ENCODE results near the gene AANAT. TPM values are rescaled to one million over a fixed set of nuclear protein-coding genes. Genes with fewer than 3 reads are reported as not detected.

The AANAT gene
- total RNA-seq, 2 donors from 2014 or later, result 0.78 TPM; not detected in 1

DNA sequence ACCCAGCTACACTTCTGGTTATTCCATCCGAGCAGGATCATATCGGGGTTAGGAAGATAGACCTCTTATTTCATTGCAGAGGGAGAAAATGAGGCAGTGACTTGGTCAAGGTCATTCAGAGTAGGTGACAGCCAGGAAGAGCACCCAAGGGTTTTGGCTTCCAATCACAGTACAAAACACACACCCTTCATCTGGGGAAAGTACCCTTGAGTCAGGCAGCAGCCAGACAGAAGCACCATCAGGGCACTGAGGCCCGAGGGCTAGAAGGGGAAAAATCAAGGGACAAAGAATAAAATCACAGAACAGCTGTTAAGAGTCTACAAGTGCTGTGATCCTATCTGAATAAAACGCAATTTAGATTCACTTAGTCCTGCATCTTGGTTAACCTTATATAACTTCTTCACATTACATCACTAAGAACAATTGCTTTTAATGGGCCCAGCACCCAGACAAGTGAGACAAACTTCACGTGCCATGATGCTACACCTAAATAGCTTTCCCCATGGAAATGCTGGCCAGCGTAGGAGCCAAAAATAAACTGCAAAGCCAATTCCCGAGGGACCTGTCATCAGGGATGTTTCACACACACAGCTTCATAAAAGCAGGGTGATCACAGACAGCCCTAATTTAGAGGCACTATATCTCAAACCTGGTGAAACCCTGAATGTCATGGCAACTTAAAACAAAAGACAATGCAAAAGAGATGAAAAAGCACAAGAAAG is 19.3 kb upstream of the AANAT start:
- no peaks in the 10 kb centered on the region for H3K27me3 Mint-ChIP-seq
- peak overlapping the region; percentile 37 to 55 for H3K27ac Mint-ChIP-seq
- peak in 1 of 2 donors; percentile 48 for ATAC-seq
- H3K4me1 Mint-ChIP-seq (ENCODE audit: low read depth in 2 of 2), result peaks cover 67 to 80% of the 10 kb centered on the region in 2 donors
- H3K36me3 Mint-ChIP-seq, result no peaks in the 10 kb centered on the region
- no peak overlapping the region for H3K4me3 Mint-ChIP-seq
- no peak for DNase-seq (ENCODE audit: low spot score)
- no peaks in the 10 kb centered on the region for H3K9me3 Mint-ChIP-seq

DNA sequence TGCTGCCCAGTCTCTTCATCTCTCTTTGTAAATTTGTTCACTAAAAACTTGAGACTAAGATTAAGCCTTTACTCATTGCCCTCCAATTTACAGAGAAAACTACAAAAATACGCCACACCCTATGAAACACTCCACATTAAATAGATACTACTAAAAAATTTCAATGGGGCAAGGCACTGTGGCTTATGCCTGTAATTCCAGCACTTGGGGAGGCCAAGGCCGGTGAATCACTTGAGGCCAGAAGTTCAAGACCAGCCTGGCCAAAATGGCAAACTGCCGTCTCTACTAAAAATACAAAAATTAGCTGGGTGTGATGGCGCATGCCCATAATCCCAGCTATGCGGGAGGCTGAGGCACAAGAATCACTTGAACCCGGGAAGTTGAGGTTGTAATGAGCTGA is 18.3 kb upstream of the AANAT start:
- Mint-ChIP-seq H3K36me3 (no peaks in the 10 kb centered on the region), H3K27ac (no peak overlapping the region), H3K4me1 (ENCODE audit: low read depth in 2 of 2) (peaks cover 65 to 75% of the 10 kb centered on the region in 2 donors), H3K9me3 (no peaks in the 10 kb centered on the region), H3K4me3 (no peak overlapping the region), H3K27me3 (no peaks in the 10 kb centered on the region)
- ATAC-seq (no peak), DNase-seq (ENCODE audit: low spot score) (no peak)

DNA sequence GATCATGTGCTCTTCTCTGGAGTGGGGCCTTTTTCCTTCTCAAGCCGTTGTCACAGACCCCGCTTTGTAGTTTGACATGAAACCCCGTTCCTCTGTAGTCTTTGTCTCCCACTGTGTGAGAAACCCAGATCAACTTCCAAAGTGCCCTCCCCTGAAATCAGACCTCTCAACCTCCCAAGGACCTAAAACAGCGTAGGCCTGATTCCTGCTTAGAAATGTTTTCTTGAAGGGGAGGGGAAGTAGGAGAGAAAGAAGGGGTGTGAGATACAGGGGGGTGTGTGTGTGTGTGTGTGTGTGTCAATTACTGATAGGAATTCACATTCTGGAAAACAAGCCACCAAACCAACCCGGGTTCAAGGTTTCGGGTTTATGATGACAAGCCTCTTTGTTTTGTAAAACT is 15.9 kb upstream of the AANAT start:
- H3K9me3 Mint-ChIP-seq, result no peaks in the 10 kb centered on the region
- DNase-seq (ENCODE audit: low spot score), result no peak
- no peak overlapping the region for H3K27ac Mint-ChIP-seq
- H3K4me3 Mint-ChIP-seq, result peak overlapping the region; percentile 88
- peaks cover 47 to 51% of the 10 kb centered on the region in 2 donors for H3K4me1 Mint-ChIP-seq (ENCODE audit: low read depth in 2 of 2)
- H3K27me3 Mint-ChIP-seq, result no peaks in the 10 kb centered on the region
- ATAC-seq, result no peak
- no peaks in the 10 kb centered on the region for H3K36me3 Mint-ChIP-seq

DNA sequence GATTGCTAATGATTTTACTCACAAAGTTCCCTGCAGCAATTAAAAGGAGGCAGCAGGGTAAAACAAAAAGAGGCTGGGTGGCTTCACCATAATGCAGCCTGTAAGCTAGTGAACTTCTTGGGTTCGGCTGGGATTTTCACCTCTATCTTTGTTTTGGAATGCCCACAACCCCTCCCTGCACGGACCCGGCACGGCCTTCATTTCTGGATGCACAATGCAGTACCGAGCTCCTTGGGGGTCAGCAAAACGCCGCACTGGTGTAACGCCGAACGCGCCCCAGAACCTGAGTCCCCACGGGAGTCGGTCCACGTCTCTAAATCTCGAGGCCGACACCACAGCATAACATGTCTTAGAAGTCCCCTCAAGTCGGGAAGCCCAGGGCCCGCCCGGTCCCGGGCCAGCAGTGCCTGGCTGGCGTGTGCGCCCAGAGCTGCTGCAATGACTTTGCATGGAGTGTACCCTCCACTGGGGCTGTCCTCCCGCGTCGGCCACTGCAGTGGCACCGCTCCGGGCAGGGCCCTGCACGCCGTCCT is 15.2 kb upstream of the AANAT start:
- H3K4me1 Mint-ChIP-seq (ENCODE audit: low read depth in 2 of 2), result peaks cover 42 to 44% of the 10 kb centered on the region in 2 donors
- ATAC-seq, result peak; percentile 50 to 53
- H3K4me3 Mint-ChIP-seq, result peak overlapping the region; percentile 88
- H3K36me3 Mint-ChIP-seq, result no peaks in the 10 kb centered on the region
- H3K27me3 Mint-ChIP-seq, result no peaks in the 10 kb centered on the region
- DNase-seq (ENCODE audit: low spot score), result no peak
- H3K9me3 Mint-ChIP-seq, result no peaks in the 10 kb centered on the region
- H3K27ac Mint-ChIP-seq, result no peak overlapping the region

DNA sequence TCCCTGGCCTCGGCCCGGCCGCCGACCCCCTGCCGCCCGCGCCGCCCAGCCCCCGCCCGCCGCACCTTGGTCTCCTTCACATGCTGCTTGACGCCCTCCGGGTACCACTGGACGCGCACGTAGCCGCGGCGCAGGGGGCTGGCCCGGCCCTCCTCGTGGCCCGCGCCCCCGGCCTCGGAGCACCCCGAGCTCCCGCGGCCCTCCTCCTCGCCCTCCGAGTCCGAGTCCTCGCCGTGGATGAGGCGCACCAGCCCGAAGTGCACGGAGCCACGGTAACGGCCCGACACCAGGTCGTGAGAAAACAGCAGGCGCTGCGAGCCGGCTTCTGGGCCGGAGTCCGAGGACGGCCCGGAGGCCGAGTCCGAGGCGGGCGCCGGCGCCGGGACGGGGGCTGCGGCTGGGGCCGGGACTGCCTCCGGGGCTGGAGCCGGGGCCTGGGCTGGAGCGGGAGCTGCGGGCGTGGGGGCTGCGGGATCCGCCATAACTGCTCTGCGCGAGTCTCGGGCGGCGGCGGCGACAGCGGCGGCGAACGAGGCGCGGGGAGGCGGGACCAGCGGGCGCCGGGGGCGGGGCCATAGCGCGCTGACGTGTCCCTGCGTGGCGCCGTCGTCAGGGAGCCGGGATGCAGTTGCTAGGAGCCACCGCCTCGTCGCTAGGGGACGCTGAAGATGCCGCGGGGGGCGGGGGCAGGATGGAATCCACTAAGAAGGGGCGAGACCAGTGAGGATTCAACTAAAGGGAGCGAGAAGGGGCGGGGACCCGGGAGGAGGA is 14.6 kb upstream of the AANAT start, which contains the start of gene UBE2O:
UBE2O (minus strand) TSS at position 493 of the 771 bp plus-strand sequence; CDS start at position 482, 11 bp downstream.
- Mint-ChIP-seq H3K4me1 (ENCODE audit: low read depth in 2 of 2) (peaks cover 36 to 38% of the 10 kb centered on the region in 2 donors), H3K27ac (peak within 1 kb of the TSS; percentile 7 to 46), H3K9me3 (no peaks in the 10 kb centered on the region), H3K4me3 (peak within 1 kb of the TSS; percentile 88), H3K36me3 (no peaks in the 10 kb centered on the region), H3K27me3 (no peaks in the 10 kb centered on the region)
- DNase-seq (ENCODE audit: low spot score) (peak; percentile 93), ATAC-seq (peak; percentile 96 to 98)

DNA sequence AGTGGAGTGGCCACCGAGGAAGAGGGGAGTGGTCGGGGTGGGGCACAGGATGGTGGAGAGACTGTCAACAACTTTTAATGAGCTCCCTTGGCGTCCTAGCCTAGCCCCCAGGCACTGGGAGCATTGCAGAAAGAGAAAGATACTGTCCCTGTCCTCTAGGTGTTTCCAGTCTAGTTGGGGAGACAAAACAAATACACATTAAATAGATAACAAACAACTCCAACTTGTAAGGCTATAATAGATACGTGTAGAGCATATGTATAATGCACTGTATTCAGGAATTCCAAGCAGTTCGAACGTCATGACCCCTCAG is 14.0 kb upstream of the AANAT start:
- peak; percentile 38 for DNase-seq (ENCODE audit: low spot score)
- H3K4me1 Mint-ChIP-seq (ENCODE audit: low read depth in 2 of 2), result peaks cover 30 to 32% of the 10 kb centered on the region in 2 donors
- H3K9me3 Mint-ChIP-seq, result no peaks in the 10 kb centered on the region
- H3K27ac Mint-ChIP-seq, result peak overlapping the region; percentile 7 to 46
- H3K4me3 Mint-ChIP-seq, result peak overlapping the region; percentile 88
- no peaks in the 10 kb centered on the region for H3K36me3 Mint-ChIP-seq
- ATAC-seq, result no peak
- no peaks in the 10 kb centered on the region for H3K27me3 Mint-ChIP-seq

DNA sequence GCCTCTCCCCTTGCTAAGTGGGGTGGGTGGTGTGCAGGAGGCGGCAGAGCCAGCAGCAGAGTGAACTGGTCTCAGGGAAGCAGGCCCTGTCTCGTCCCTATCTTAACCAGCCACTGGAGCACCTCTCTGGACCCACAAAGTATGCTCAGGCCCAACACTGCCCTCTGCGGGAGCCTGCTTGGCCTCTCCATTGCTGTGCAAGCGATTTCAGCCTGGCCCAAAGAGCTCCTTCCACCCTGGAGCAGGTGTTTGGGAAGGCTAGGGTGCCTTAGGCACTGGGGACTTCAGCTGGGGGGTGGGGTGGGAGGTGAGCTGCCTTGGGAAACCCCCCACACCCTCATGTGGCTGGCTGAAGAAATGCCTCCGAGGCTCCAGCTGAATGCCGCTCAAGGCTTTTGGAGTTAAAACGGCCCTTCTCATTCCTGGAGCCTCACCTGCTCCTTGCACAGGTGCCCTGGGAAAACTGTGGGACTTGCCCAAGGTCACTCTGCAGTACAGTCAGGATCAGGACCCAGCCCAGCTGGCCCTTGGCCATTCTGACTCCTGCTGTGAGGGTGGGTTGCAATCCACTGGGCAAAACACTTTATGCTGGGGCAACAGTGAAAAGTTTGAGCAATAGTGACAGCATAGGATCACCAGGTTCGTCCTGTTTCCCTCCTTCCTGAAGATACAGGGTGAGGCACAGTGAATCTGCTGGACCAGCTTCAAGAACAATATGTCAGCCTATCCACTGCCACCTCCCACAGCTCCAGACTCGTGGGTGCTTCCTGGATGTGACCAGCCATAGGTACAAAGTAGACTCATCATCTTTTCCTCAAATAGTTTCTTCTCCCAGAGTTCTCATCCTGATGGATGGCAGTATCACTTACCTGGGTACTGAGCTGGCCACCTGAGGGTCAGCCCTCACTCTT is 8.6 kb upstream of the AANAT start:
- ATAC-seq, result peak in 1 of 2 donors; percentile 21
- Mint-ChIP-seq H3K36me3 (no peaks in the 10 kb centered on the region), H3K4me3 (no peak overlapping the region)

DNA sequence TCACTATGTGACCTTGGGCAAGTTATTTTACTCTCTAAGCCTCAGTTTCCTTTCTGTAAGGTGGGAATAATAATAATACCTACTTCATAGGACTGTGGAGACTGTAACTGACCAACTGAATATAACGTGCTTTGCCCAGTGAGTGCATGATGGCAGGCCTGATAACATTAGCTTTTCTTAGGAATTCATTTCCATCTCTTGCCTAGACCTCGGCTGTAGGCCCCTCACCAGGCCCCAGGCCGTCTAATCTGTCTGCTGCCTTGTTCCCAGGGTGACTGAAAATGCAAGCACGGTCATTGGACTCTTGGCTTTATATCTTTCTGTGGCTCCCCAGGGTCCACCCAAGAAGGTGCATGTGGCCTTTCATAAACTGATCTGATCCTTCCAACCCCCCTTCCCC is 7.7 kb upstream of the AANAT start:
- Mint-ChIP-seq H3K9me3 (no peaks in the 10 kb centered on the region), H3K4me1 (ENCODE audit: low read depth in 2 of 2) (no peaks in the 10 kb centered on the region), H3K27ac (peak overlapping the region in 1 of 2 donors; percentile 59), H3K27me3 (no peaks in the 10 kb centered on the region), H3K36me3 (no peaks in the 10 kb centered on the region), H3K4me3 (no peak overlapping the region)
- DNase-seq (ENCODE audit: low spot score) (no peak), ATAC-seq (no peak)

More for the DNA sequence above, 8.6 kb upstream of the AANAT start:
- H3K27me3 Mint-ChIP-seq, result no peaks in the 10 kb centered on the region
- H3K27ac Mint-ChIP-seq, result no peak overlapping the region
- H3K4me1 Mint-ChIP-seq (ENCODE audit: low read depth in 2 of 2), result no peaks in the 10 kb centered on the region
- no peaks in the 10 kb centered on the region for H3K9me3 Mint-ChIP-seq
- DNase-seq (ENCODE audit: low spot score), result no peak

DNA sequence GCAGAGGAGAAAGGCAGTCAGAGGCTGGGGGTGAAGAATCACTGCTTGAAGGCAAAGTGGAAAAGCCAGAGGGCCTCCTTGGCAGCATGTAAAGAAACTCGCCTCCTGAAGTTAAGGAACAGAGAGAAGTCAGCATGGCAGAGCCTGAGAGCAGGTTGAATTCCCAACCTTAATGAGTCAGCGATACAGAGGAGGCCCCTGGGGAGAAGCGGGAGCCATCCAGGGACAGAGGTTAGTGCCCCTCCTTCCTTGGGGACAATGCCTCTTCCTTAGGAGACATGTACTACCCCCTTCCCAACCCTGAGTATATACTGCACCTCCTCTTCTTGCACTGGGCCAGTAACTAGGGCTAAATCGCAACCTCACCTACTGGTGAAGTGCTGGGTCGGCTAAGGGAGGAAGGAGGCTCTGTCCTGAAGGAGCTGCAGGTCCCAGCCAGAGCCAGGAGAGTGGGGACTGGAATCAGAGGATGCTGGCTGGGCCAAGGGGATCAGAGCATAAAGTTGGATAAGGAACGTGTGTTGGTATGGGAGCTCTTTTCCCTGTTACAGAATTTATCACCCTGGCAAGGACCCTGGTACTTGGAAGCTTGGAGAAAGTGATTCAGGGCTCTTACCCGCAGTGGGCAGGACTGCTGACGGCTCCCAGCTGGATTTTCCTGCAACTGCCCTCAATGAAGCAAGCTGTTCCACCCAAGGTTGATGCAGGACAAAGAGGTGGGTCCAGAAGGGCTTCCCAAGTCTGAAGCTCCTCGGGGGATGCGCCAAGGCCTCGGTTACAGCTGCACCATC is 5.4 kb upstream of the AANAT start:
- DNase-seq (ENCODE audit: low spot score), result no peak
- no peaks in the 10 kb centered on the region for H3K36me3 Mint-ChIP-seq
- no peaks in the 10 kb centered on the region for H3K9me3 Mint-ChIP-seq
- no peaks in the 10 kb centered on the region for H3K27me3 Mint-ChIP-seq
- H3K4me1 Mint-ChIP-seq (ENCODE audit: low read depth in 2 of 2), result peaks cover 0 to 8% of the 10 kb centered on the region in 2 donors
- no peak overlapping the region for H3K27ac Mint-ChIP-seq
- H3K4me3 Mint-ChIP-seq, result no peak overlapping the region
- ATAC-seq, result no peak

DNA sequence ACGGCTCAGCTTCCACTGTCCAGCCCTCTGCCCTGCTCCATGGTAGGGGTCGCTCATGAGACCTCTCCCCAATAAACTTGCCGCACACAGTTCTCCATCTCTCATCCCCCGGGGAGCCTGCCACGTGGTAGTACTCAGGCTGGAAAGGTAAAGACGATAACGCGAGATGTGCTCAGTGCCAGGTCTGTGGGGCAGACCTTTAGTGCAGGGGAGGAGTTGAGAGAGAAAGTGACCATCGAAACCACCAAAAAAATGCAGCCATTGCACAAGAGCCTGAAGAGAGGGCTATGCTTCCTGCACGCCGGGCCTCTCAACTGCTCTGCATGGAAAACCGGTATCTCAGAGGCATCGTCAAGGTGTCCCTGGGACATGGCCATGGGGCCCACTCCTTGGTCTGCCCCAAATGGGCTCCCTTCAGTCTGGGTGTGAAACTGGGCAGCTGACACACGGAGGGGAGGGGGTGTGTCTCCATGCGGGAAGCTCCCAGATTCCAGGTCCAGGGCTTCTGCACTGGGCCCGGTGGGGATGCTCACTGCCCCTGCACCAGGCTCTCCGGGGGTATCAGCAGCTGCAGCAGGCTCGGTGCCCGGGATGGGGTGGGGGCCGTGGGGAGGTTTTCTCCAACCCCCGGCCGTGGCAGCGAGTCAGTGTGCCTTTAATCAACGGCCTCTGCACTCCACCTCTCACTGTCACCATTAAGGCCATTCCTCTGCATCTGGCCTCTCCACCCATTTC is 4.7 kb upstream of the AANAT start:
- DNase-seq (ENCODE audit: low spot score) (no peak), ATAC-seq (no peak)
- Mint-ChIP-seq H3K27ac (no peak overlapping the region), H3K9me3 (no peaks in the 10 kb centered on the region), H3K36me3 (no peaks in the 10 kb centered on the region), H3K4me1 (ENCODE audit: low read depth in 2 of 2) (peaks cover 0 to 8% of the 10 kb centered on the region in 2 donors), H3K4me3 (no peak overlapping the region), H3K27me3 (no peaks in the 10 kb centered on the region)

DNA sequence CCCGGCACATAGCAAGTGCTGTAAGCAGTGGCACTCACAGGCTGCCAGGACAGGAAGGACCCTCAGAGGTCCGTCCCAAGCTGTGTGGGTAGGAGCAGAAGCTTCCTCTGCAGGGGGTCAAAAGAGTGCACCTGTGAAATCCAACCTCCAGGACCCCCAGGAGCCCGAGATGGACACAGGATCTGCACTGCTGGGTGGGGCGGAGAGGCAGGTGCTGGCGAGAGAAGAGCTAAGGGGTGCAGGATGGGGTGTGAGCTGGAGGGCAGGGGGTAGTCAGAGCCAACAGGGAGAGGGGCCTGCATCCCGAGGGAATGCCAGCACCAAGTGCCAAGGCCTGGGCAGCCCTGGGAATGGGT is 650 bp upstream of the AANAT start:
- no peak for DNase-seq (ENCODE audit: low spot score)
- no peak overlapping the region for H3K4me3 Mint-ChIP-seq
- H3K9me3 Mint-ChIP-seq, result no peaks in the 10 kb centered on the region
- H3K27me3 Mint-ChIP-seq, result no peaks in the 10 kb centered on the region
- H3K4me1 Mint-ChIP-seq (ENCODE audit: low read depth in 2 of 2), result peaks cover 0 to 12% of the 10 kb centered on the region in 2 donors
- ATAC-seq, result no peak
- no peaks in the 10 kb centered on the region for H3K36me3 Mint-ChIP-seq
- H3K27ac Mint-ChIP-seq, result no peak overlapping the region

DNA sequence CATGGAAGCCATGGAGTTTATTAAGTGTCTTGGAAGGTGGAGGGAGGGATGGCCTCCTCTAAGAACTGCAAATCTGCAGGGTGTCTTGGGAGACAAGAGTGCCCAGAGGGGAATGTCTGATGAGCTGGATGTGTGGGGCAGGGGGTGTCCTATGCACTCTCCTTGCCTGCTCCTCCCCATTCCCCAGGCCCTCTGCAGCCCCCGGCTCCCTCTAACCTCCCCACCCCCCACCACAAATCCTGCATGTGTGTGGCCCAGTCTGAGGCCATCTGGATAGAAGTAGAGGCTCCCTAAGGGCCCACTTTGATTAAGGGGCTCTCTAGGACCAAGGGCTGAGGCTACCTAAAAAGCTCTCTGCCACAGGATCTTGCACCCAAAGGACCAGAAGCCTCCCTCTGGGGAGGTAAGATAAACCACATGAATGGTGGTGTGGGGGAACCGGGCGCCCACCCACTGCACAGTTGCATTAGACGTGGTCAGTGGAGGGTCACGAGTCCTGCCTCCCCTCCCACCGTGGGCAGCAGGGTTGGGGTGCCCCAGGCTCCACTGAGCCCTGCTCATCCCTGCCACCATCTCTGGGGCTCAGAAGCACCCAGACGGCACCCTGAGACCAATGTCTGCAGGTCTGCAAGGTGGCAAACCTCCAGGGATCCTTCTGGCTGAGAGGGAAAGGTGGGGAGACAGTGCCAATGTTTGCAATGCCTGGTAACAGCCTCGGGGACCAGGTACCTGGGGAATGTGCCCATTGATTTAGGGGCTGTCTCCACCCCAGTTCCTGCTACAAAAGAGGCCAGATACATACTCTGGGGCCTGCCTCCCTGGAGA is 618 bp downstream of the AANAT start:
- Mint-ChIP-seq H3K36me3 (no peaks in the 10 kb centered on the region), H3K27ac (no peak overlapping the region), H3K9me3 (no peaks in the 10 kb centered on the region), H3K4me3 (no peak overlapping the region), H3K27me3 (no peaks in the 10 kb centered on the region), H3K4me1 (ENCODE audit: low read depth in 2 of 2) (peaks cover 0 to 12% of the 10 kb centered on the region in 2 donors)
- DNase-seq (ENCODE audit: low spot score) (no peak), ATAC-seq (no peak)
